ENCODE results near the gene DOC2A. TPM values are rescaled to one million over a fixed set of nuclear protein-coding genes. Genes with fewer than 3 reads are reported as not detected.

DOC2A gene
- total and polyA plus RNA-seq, 2 experiments from 2014 or later = 9.8 to 10.0 TPM

DNA sequence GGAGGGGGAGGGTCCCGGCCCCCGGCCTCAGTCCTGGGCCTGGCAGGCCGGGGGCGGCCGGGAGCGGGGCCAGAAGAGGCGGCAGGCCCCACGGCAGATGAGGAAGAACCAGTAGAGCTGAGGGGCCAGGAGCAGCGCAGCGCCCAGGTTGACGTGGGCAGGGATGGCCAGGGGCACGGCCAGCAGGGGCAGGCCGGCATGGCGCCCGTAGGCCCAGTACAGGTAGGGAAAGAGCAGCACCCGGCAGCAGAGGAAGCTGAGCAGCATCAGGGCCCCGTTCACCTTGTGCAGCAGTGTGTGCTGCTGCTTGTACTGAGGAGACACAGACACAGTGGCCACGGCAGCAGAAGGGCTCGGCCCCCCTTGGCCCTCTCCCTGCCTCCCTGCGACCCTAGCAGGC lies 14.3 kb upstream of the DOC2A start:
- H4K20me1 ChIP-seq (replicated peaks; ENCODE audit: insufficient read depth) = no peaks in the 10 kb centered on the region; the same call in 1 of the 2 replicates
- Mint-ChIP-seq H3K9me3 (no peaks in the 10 kb centered on the region; the same call in 2 of the 3 replicates), H3K36me3 (ENCODE audit: low read depth) (peaks cover 3% of the 10 kb centered on the region; the same call in 2 of the 3 replicates), H3K4me3 (no peak overlapping the region), H3K27me3 (ENCODE audit: insufficient read depth, low read depth, poor library complexity) (peaks cover 13% of the 10 kb centered on the region), H3K27ac (no peak overlapping the region), H3K4me1 (peaks cover 27% of the 10 kb centered on the region)
- no peak overlapping the region for H3K27ac ChIP-seq (ENCODE audit: low read depth)
- no peak overlapping the region for H2AFZ ChIP-seq
- no peak for DNase-seq (ENCODE audit: low spot score)
- H3K36me3 ChIP-seq (ENCODE audit: insufficient read depth) = no peaks in the 10 kb centered on the region
- no peak overlapping the region for H3K4me3 ChIP-seq
- no peaks in the 10 kb centered on the region for H3K27me3 ChIP-seq (ENCODE audit: insufficient read depth)
- ATAC-seq = no peak
- 0 out of 2 replicates have a peak, but pooled peaks cover 8% of the 10 kb centered on the region for H3F3A ChIP-seq (replicated peaks; ENCODE audit: low read depth)
- TF ChIP-seq JUNB (IDR thresholded peaks at IDR 0.05; ENCODE audit: unreplicated experiment) = no peak
- no peak for TF ChIP-seq NANOG (IDR thresholded peaks at IDR 0.05; ENCODE audit: borderline replicate concordance)
- no peak for TF ChIP-seq CREB1 (CRISPR knock-in tag; IDR thresholded peaks at IDR 0.05; ENCODE audit: low read depth)
- TF ChIP-seq STAT1 (IDR thresholded peaks at IDR 0.05; ENCODE audit: unreplicated experiment) = no peak
- TF ChIP-seq ZNF114 (CRISPR knock-in tag; IDR thresholded peaks at IDR 0.05) = no peak
- TF ChIP-seq, protein P1, sequence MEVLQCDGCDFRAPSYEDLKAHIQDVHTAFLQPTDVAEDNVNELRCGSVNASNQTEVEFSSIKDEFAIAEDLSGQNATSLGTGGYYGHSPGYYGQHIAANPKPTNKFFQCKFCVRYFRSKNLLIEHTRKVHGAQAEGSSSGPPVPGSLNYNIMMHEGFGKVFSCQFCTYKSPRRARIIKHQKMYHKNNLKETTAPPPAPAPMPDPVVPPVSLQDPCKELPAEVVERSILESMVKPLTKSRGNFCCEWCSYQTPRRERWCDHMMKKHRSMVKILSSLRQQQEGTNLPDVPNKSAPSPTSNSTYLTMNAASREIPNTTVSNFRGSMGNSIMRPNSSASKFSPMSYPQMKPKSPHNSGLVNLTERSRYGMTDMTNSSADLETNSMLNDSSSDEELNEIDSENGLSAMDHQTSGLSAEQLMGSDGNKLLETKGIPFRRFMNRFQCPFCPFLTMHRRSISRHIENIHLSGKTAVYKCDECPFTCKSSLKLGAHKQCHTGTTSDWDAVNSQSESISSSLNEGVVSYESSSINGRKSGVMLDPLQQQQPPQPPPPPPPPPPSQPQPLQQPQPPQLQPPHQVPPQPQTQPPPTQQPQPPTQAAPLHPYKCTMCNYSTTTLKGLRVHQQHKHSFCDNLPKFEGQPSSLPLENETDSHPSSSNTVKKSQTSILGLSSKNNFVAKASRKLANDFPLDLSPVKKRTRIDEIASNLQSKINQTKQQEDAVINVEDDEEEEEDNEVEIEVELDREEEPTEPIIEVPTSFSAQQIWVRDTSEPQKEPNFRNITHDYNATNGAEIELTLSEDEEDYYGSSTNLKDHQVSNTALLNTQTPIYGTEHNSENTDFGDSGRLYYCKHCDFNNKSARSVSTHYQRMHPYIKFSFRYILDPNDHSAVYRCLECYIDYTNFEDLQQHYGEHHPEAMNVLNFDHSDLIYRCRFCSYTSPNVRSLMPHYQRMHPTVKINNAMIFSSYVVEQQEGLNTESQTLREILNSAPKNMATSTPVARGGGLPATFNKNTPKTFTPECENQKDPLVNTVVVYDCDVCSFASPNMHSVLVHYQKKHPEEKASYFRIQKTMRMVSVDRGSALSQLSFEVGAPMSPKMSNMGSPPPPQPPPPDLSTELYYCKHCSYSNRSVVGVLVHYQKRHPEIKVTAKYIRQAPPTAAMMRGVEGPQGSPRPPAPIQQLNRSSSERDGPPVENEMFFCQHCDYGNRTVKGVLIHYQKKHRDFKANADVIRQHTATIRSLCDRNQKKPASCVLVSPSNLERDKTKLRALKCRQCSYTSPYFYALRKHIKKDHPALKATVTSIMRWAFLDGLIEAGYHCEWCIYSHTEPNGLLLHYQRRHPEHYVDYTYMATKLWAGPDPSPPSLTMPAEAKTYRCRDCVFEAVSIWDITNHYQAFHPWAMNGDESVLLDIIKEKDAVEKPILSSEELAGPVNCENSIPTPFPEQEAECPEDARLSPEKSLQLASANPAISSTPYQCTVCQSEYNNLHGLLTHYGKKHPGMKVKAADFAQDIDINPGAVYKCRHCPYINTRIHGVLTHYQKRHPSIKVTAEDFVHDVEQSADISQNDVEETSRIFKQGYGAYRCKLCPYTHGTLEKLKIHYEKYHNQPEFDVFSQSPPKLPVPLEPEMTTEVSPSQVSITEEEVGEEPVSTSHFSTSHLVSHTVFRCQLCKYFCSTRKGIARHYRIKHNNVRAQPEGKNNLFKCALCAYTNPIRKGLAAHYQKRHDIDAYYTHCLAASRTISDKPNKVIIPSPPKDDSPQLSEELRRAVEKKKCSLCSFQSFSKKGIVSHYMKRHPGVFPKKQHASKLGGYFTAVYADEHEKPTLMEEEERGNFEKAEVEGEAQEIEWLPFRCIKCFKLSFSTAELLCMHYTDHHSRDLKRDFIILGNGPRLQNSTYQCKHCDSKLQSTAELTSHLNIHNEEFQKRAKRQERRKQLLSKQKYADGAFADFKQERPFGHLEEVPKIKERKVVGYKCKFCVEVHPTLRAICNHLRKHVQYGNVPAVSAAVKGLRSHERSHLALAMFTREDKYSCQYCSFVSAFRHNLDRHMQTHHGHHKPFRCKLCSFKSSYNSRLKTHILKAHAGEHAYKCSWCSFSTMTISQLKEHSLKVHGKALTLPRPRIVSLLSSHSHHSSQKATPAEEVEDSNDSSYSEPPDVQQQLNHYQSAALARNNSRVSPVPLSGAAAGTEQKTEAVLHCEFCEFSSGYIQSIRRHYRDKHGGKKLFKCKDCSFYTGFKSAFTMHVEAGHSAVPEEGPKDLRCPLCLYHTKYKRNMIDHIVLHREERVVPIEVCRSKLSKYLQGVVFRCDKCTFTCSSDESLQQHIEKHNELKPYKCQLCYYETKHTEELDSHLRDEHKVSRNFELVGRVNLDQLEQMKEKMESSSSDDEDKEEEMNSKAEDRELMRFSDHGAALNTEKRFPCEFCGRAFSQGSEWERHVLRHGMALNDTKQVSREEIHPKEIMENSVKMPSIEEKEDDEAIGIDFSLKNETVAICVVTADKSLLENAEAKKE (CRISPR knock-in tag; IDR thresholded peaks at IDR 0.05) = no peak
- no peak for TF ChIP-seq POLR2AphosphoS5 (IDR thresholded peaks at IDR 0.05; ENCODE audit: low read depth)
- TF ChIP-seq ZNF331 (CRISPR knock-in tag; IDR thresholded peaks at IDR 0.05; ENCODE audit: low read depth) = no peak
- no peak for TF ChIP-seq REST (IDR thresholded peaks at IDR 0.05; ENCODE audit: unreplicated experiment)
- no peak for TF ChIP-seq EZH2 (IDR thresholded peaks at IDR 0.05; ENCODE audit: low read depth, unreplicated experiment)
- TF ChIP-seq EZH2phosphoT487 (IDR thresholded peaks at IDR 0.05; ENCODE audit: unreplicated experiment) = no peak
- TF ChIP-seq, protein P2, sequence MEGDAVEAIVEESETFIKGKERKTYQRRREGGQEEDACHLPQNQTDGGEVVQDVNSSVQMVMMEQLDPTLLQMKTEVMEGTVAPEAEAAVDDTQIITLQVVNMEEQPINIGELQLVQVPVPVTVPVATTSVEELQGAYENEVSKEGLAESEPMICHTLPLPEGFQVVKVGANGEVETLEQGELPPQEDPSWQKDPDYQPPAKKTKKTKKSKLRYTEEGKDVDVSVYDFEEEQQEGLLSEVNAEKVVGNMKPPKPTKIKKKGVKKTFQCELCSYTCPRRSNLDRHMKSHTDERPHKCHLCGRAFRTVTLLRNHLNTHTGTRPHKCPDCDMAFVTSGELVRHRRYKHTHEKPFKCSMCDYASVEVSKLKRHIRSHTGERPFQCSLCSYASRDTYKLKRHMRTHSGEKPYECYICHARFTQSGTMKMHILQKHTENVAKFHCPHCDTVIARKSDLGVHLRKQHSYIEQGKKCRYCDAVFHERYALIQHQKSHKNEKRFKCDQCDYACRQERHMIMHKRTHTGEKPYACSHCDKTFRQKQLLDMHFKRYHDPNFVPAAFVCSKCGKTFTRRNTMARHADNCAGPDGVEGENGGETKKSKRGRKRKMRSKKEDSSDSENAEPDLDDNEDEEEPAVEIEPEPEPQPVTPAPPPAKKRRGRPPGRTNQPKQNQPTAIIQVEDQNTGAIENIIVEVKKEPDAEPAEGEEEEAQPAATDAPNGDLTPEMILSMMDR (conservative IDR thresholded peaks at IDR 0.05; ENCODE audit: low read depth in 2 of 2) = no peak
- no peak for TF ChIP-seq ETS1 (IDR thresholded peaks at IDR 0.05)
- no peaks in the 10 kb centered on the region for H3K79me2 ChIP-seq (replicated peaks; ENCODE audit: insufficient read depth)
- H3K4me2 ChIP-seq = no peak overlapping the region
- no peaks in the 10 kb centered on the region for H3K9me2 ChIP-seq (ENCODE audit: insufficient read depth)
- H3K4me1 ChIP-seq (ENCODE audit: insufficient read depth) = peaks cover 15% of the 10 kb centered on the region

Measured in GM23338 (cell line).